22Rv1 (cell line): ENCODE measurements around the gene DGKB.

Experiments used
- CTCF ChIP-seq: fragments of 450-650 bp; IDR thresholded peaks from 2 replicates; pipeline ENCODE4 v1.5.1; 2017; ENCODE audit warnings: mild to moderate bottlenecking
- ZFX ChIP-seq: fragments of 450-650 bp; IDR thresholded peaks from 2 replicates; pipeline ENCODE4 v1.6.1; 2017; ENCODE audit warnings: antibody characterized with exemption, borderline replicate concordance

DNA sequence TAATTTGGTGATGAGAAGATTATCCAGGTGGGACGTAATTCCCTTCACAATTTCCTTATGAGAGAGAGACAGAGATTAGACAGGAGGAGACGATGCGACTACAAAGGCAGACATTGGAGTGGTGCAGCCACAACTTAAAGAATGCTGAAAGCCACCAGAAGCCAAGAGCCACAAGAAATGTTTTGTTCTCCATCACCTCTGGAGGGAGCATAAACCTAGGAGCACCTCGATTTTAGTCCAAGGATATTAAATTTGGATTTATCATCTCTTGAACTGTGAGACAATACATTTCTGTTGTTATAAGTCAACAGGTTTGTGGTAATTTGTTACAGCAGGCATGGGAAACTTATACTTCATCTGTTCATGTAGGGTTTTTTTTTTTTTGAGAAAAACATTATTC is 418.9 kb downstream of the DGKB start:
- TF ChIP-seq CTCF (no peak), ZFX (no peak)
